Astrocyte (in vitro differentiated cells and primary cell): Measurements from ENCODE around the gene MROH2A. TPM values are rescaled to one million over a fixed set of nuclear protein-coding genes. Genes with fewer than 3 reads are reported as not detected.
A peak's percentile ranks its signal among the peaks of the same experiment; 100 is the strongest.

Experiments used
- DNase-seq: peaks from one replicate; pipeline ENCODE4 v3.0.0-alpha.2; 2010; ENCODE audit warnings: low read depth
- FAIRE-seq: peaks from 2 replicates; lab custom pipeline; 2011; peaks lifted over from hg19 to GRCh38; lab: Jason Lieb, UNC
- H2AFZ ChIP-seq: 2 replicates; pipeline ENCODE4 v1.6.0; 2012; ENCODE audit warnings: low read depth, low read length, inconsistent platforms
- H3K27ac ChIP-seq: 2 replicates; pipeline ENCODE4 v1.5.1; 2011; ENCODE audit warnings: low read depth, low read length, inconsistent platforms
- H3K27me3 ChIP-seq: 2 replicates; pipeline ENCODE4 v1.6.0; 2011; ENCODE audit warnings: low read length, inconsistent platforms; ENCODE audit not compliant: insufficient read depth
- H3K36me3 ChIP-seq: 2 replicates; pipeline ENCODE4 v1.5.1; 2011; ENCODE audit warnings: low read length, inconsistent platforms; ENCODE audit not compliant: insufficient read depth
- H3K4me1 ChIP-seq: 2 replicates; pipeline ENCODE4 v1.5.1; 2011; ENCODE audit warnings: low read length, inconsistent platforms; ENCODE audit not compliant: insufficient read depth
- H3K4me2 ChIP-seq: 2 replicates; pipeline ENCODE4 v1.6.0; 2012; ENCODE audit warnings: low read length, inconsistent platforms
- H3K4me3 ChIP-seq: 2 replicates; pipeline ENCODE4 v1.5.1; 2011; ENCODE audit warnings: low read depth, mild to moderate bottlenecking, low read length, inconsistent platforms; ENCODE audit not compliant: insufficient read depth
- H3K79me2 ChIP-seq: 2 replicates; pipeline ENCODE4 v1.6.0; 2012; ENCODE audit warnings: mild to moderate bottlenecking, low read length, inconsistent platforms; ENCODE audit not compliant: insufficient read depth
- H3K9ac ChIP-seq: 2 replicates; pipeline ENCODE4 v1.6.0; 2012; ENCODE audit warnings: mild to moderate bottlenecking, low read length, inconsistent platforms
- H3K9me3 ChIP-seq: 2 replicates; pipeline ENCODE4 v1.5.1; 2012; ENCODE audit warnings: low read depth, mild to moderate bottlenecking, low read length, inconsistent platforms; ENCODE audit not compliant: insufficient read depth
- H4K20me1 ChIP-seq: 2 replicates; pipeline ENCODE4 v1.6.0; 2012; ENCODE audit warnings: low read length, inconsistent platforms; ENCODE audit not compliant: insufficient read depth
- H3K27ac Mint-ChIP-seq: one replicate; pipeline ENCODE4 v1.8.0; 2021; ENCODE audit warnings: mild to moderate bottlenecking, mixed read lengths; ENCODE audit not compliant: unreplicated experiment
- H3K27me3 Mint-ChIP-seq: one replicate; pipeline ENCODE4 v1.8.0; 2021; ENCODE audit warnings: low read depth, mixed read lengths; ENCODE audit not compliant: unreplicated experiment
- H3K36me3 Mint-ChIP-seq: one replicate; pipeline ENCODE4 v1.8.0; 2021; ENCODE audit warnings: low read depth, mixed read lengths; ENCODE audit not compliant: unreplicated experiment
- H3K4me1 Mint-ChIP-seq: one replicate; pipeline ENCODE4 v1.8.0; 2021; ENCODE audit warnings: low read depth, mixed read lengths; ENCODE audit not compliant: unreplicated experiment
- H3K4me3 Mint-ChIP-seq: one replicate; pipeline ENCODE4 v1.8.0; 2021; ENCODE audit warnings: mild to moderate bottlenecking, moderate library complexity, mixed read lengths; ENCODE audit not compliant: unreplicated experiment
- H3K9me3 Mint-ChIP-seq: one replicate; pipeline ENCODE4 v1.8.0; 2021; ENCODE audit warnings: mild to moderate bottlenecking, mixed read lengths; ENCODE audit not compliant: unreplicated experiment
- CTCF ChIP-seq: IDR thresholded peaks from 2 replicates; pipeline ENCODE4 v1.5.1; 2011; ENCODE audit warnings: low read depth, mild to moderate bottlenecking, inconsistent platforms, low read length, moderate library complexity; ENCODE audit not compliant: insufficient read depth
- EZH2 ChIP-seq: IDR thresholded peaks from 2 replicates; pipeline ENCODE4 v1.6.1; 2012; ENCODE audit warnings: mild to moderate bottlenecking, low read length, inconsistent platforms; ENCODE audit not compliant: insufficient read depth
- total RNA-seq: library from RNA; stranded (reverse); gene quantifications from 2 replicates; pipeline ENCODE4 v1.2.1, GENCODE V29; 2021

MROH2A gene
- total RNA-seq, 1 donor from 2014 or later: not detected

GRCh38 chr2:233838726-233839446 is 60.8 kb downstream of the MROH2A start:
- TF ChIP-seq CTCF (no peak), EZH2 (no peak)
- Histone ChIP-seq H4K20me1 (peaks cover 19% of the 10 kb centered on the region), H3K4me1 (no peaks in the 10 kb centered on the region), H3K27ac (no peak overlapping the region), H3K9me3 (no peaks in the 10 kb centered on the region), H3K9ac (no peak overlapping the region), H2AFZ (no peak overlapping the region), H3K79me2 (peaks cover 87% of the 10 kb centered on the region), H3K36me3 (peaks cover 45% of the 10 kb centered on the region), H3K4me3 (no peak overlapping the region), H3K4me2 (no peak overlapping the region), H3K27me3 (no peaks in the 10 kb centered on the region)
- Mint-ChIP-seq H3K36me3 (peaks cover 14% of the 10 kb centered on the region), H3K4me1 (no peaks in the 10 kb centered on the region), H3K27me3 (peaks cover 4% of the 10 kb centered on the region), H3K4me3 (no peak overlapping the region), H3K27ac (peak overlapping the region; percentile 5), H3K9me3 (no peaks in the 10 kb centered on the region)
- DNase-seq (no peak), FAIRE-seq (no peak)

- Histone ChIP-seq H3K27ac (no peak overlapping the region), H3K36me3 (peaks cover 46% of the 10 kb centered on the region), H3K4me1 (no peaks in the 10 kb centered on the region), H3K27me3 (no peaks in the 10 kb centered on the region), H3K79me2 (peaks cover 93% of the 10 kb centered on the region), H3K4me3 (no peak overlapping the region), H3K9me3 (no peaks in the 10 kb centered on the region), H3K4me2 (no peak overlapping the region), H4K20me1 (peaks cover 19% of the 10 kb centered on the region), H3K9ac (no peak overlapping the region), H2AFZ (no peak overlapping the region)
- DNase-seq: no peak
- H3K9me3 Mint-ChIP-seq: no peaks in the 10 kb centered on the region
- H3K27ac Mint-ChIP-seq: no peak overlapping the region
- FAIRE-seq: no peak
- TF ChIP-seq EZH2 (no peak), CTCF (no peak)
- peaks cover 14% of the 10 kb centered on the region for H3K36me3 Mint-ChIP-seq
- peaks cover 4% of the 10 kb centered on the region for H3K27me3 Mint-ChIP-seq
- H3K4me1 Mint-ChIP-seq: no peaks in the 10 kb centered on the region
- no peak overlapping the region for H3K4me3 Mint-ChIP-seq
These were observed 61.3 kb downstream of the MROH2A start for GRCh38 chr2:233839447-233839820.

GRCh38 chr2:233840520-233840919 is 62.4 kb downstream of the MROH2A start:
- Histone ChIP-seq H3K27me3 (no peaks in the 10 kb centered on the region), H2AFZ (no peak overlapping the region), H3K4me3 (no peak overlapping the region), H3K4me1 (no peaks in the 10 kb centered on the region), H3K9ac (no peak overlapping the region), H4K20me1 (peaks cover 21% of the 10 kb centered on the region), H3K4me2 (no peak overlapping the region), H3K79me2 (peaks cover 94% of the 10 kb centered on the region), H3K9me3 (no peaks in the 10 kb centered on the region), H3K36me3 (peaks cover 45% of the 10 kb centered on the region), H3K27ac (no peak overlapping the region)
- H3K36me3 Mint-ChIP-seq: peaks cover 14% of the 10 kb centered on the region
- peaks cover 4% of the 10 kb centered on the region for H3K27me3 Mint-ChIP-seq
- TF ChIP-seq EZH2 (no peak), CTCF (no peak)
- no peak overlapping the region for H3K27ac Mint-ChIP-seq
- no peaks in the 10 kb centered on the region for H3K4me1 Mint-ChIP-seq
- no peaks in the 10 kb centered on the region for H3K9me3 Mint-ChIP-seq
- DNase-seq (no peak), FAIRE-seq (no peak)
- no peak overlapping the region for H3K4me3 Mint-ChIP-seq
